ENCODE results near the gene ARHGAP8.

GRCh38 chr22:44831885-44832284 is 79.5 kb downstream of the ARHGAP8 start:
- TF ChIP-seq REST (IDR thresholded peaks at IDR 0.05; ENCODE audit: low read depth, low read length) (no peak), KDM1A (IDR thresholded peaks at IDR 0.05; ENCODE audit: borderline replicate concordance) (no peak), MAX (IDR thresholded peaks at IDR 0.05; ENCODE audit: low read depth, low read length) (no peak), KAT2A (conservative IDR thresholded peaks at IDR 0.05; ENCODE audit: control insufficient read depth, low read depth, low read length) (no peak), MYC (IDR thresholded peaks at IDR 0.05; ENCODE audit: insufficient read depth, insufficient read length, insufficient replicate concordance, low read length, severe bottlenecking) (no peak), POLR2A (IDR thresholded peaks at IDR 0.05; ENCODE audit: low read depth, low read length) (no peak), JUND (IDR thresholded peaks at IDR 0.05; ENCODE audit: low read depth, low read length) (no peak), TCF7 (IDR thresholded peaks at IDR 0.05; ENCODE audit: borderline replicate concordance) (no peak)
- TF ChIP-seq, protein P1, sequence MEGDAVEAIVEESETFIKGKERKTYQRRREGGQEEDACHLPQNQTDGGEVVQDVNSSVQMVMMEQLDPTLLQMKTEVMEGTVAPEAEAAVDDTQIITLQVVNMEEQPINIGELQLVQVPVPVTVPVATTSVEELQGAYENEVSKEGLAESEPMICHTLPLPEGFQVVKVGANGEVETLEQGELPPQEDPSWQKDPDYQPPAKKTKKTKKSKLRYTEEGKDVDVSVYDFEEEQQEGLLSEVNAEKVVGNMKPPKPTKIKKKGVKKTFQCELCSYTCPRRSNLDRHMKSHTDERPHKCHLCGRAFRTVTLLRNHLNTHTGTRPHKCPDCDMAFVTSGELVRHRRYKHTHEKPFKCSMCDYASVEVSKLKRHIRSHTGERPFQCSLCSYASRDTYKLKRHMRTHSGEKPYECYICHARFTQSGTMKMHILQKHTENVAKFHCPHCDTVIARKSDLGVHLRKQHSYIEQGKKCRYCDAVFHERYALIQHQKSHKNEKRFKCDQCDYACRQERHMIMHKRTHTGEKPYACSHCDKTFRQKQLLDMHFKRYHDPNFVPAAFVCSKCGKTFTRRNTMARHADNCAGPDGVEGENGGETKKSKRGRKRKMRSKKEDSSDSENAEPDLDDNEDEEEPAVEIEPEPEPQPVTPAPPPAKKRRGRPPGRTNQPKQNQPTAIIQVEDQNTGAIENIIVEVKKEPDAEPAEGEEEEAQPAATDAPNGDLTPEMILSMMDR (IDR thresholded peaks at IDR 0.05 in 2 of 3, conservative IDR thresholded peaks at IDR 0.05 in 1 of 3; ENCODE audit: control insufficient read depth in 2 of 3, extremely low read depth in 1 of 3, insufficient read depth in 1 of 3, low read depth in 3 of 3, low read length in 3 of 3) = no peak
- TF ChIP-seq, protein P2, sequence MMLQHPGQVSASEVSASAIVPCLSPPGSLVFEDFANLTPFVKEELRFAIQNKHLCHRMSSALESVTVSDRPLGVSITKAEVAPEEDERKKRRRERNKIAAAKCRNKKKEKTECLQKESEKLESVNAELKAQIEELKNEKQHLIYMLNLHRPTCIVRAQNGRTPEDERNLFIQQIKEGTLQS (IDR thresholded peaks at IDR 0.05; ENCODE audit: borderline replicate concordance, extremely low read depth, low read depth, low read length) = no peak
- TF ChIP-seq, protein P3, sequence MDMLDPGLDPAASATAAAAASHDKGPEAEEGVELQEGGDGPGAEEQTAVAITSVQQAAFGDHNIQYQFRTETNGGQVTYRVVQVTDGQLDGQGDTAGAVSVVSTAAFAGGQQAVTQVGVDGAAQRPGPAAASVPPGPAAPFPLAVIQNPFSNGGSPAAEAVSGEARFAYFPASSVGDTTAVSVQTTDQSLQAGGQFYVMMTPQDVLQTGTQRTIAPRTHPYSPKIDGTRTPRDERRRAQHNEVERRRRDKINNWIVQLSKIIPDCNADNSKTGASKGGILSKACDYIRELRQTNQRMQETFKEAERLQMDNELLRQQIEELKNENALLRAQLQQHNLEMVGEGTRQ (IDR thresholded peaks at IDR 0.05; ENCODE audit: borderline replicate concordance, low read depth, low read length) = no peak

Measured in GM12878 (cell line).